ENCODE data around the gene RPLP2. TPM values are rescaled to one million over a fixed set of nuclear protein-coding genes. Genes with fewer than 3 reads are reported as not detected.

The RPLP2 gene
- total RNA-seq, 1 donor from 2014 or later, result 2,673 TPM

DNA sequence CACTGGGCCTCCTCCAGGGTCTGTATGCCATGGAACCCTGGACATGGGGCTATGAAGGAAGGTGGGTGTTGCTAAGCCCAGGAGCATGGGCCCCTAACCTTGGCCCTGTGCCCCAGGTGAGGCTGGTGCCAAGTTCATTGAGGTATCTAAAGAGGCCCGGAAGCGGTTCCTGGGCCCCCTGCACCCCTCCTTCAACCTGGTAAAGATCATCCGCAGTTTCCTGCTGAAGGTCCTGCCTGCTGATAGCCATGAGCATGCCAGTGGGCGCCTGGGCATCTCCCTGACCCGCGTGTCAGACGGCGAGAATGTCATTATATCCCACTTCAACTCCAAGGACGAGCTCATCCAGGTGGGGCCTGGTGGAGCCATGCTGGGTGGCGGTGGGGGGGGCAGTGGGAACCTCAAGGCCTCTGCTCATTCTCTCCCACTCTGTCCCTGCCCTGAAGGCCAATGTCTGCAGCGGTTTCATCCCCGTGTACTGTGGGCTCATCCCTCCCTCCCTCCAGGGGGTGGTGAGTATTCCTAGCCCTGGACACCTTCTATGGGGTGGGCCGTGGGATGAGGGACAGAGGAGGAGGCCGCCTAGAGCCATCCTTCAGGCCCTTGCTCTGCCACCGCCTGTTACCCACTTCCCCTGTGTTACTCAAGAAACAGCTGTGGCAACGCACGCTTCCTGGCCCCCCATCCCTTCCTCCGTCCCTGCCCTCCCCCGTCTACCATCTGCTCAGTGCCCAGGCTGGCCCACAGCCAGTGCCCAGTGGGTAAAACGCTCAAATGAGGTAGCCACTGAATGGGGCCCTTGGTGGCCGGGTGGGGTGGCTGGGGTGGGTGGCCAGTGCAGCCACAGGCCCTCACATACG, 12.0 kb downstream of the RPLP2 start:
- no peak for DNase-seq (ENCODE audit: low spot score)

DNA sequence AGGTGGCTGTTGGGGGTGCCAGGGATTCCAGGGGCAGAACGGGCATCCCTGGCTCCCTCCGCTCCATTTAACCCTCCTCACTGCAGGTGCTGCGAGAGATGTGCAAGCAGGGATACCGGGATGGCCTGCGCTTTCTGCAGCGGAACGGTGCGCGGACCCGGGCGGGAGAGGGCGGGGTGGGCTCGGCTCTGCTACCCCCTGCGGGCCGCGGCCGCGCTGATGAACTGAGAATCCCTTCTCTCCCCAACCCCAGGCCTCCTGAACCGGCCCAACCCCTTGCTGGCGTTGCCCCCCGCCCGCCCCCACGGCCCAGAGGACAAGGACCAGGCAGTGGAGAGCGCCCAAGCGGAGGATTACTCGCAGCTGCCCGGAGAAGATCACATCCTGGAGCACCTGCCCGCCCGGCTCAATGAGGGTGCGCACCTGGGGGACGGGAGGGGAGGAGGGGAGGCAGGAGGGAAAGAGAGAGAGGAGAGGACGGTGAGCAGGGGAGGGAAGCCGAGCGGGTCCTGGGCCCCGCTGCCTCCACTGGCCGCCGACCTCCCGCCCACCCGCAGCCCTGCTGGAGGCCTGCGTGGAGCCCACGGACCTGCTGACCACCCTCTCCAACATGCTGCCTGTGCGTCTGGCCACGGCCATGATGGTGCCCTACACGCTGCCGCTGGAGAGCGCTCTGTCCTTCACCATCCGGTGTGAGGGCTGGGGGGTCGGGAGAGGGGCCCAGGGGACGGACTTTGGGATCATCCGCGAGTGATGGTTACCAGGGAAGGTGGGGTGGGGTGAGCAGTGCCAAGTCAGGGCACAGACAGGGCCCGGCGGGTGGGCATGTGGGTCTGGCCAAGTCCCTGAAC, 13.9 kb downstream of the RPLP2 start:
- no peak for DNase-seq (ENCODE audit: low spot score)

DNA sequence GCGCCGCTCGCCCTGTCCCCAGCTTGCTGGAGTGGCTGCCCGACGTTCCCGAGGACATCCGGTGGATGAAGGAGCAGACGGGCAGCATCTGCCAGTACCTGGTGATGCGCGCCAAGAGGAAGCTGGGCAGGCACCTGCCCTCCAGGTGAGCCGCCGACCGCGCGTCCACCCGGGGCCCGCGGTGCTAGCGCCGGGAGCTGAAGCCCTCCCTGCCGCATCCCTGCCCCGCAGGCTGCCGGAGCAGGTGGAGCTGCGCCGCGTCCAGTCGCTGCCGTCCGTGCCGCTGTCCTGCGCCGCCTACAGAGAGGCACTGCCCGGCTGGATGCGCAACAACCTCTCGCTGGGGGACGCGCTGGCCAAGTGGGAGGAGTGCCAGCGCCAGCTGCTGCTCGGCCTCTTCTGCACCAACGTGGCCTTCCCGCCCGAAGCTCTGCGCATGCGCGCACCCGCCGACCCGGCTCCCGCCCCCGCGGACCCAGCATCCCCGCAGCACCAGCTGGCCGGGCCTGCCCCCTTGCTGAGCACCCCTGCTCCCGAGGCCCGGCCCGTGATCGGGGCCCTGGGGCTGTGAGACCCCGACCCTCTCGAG, 14.6 kb downstream of the RPLP2 start:
- no peak for DNase-seq (ENCODE audit: low spot score)

DNA sequence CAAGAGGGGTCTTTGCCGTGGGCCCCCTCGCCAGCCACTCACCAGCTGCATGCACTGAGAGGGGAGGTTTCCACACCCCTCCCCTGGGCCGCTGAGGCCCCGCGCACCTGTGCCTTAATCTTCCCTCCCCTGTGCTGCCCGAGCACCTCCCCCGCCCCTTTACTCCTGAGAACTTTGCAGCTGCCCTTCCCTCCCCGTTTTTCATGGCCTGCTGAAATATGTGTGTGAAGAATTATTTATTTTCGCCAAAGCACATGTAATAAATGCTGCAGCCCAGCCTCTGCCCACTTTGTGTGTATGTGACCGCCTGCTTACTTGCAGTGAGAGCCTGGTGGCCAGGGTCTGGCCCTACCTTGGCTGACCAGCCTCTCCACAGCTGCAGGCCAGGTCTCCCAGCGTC, 15.2 kb downstream of the RPLP2 start:
- no peak for DNase-seq (ENCODE audit: low spot score)

DNA sequence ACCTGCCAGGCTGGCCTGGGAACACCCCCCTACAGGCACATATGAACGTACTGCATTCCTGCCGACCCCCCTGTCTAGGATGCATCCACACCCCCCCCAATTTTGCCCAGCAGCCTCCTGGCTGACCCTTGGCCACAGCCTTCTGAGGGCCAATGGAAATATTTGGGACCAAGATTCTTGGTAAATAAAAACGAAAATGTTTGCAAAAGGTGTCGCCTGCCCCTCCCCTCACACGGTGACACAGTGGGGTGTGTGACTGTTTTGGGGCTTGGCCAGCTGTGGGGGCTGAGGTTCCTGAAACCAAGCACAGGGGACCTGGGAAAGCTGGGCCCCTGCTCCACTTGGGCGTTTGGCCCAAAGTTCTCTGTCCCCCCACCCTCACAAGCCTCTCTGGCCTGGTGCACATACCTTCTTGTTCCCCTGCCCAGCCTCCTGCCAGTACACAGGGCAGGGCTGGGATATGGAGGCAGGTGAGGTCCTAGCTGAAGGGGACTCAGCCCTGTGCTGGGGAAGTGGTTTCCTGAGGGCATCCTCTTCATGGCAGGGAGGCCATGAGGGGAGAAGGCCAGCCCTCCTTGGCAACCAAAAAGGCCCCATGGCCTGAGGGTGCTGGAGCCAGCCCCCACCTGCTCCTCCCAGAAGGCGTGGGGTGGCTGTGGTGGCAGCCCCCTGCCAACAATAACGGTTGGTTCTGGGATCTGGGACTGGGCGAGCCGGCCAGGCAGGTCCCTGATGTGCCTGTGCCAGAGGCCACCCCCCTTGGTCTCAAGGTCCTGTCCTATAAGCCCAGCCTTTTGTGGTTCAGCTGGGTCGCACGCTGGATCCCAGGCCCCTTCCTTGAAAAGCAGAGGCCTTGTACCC, 15.8 kb downstream of the RPLP2 start:
- no peak for DNase-seq (ENCODE audit: low spot score)

DNA sequence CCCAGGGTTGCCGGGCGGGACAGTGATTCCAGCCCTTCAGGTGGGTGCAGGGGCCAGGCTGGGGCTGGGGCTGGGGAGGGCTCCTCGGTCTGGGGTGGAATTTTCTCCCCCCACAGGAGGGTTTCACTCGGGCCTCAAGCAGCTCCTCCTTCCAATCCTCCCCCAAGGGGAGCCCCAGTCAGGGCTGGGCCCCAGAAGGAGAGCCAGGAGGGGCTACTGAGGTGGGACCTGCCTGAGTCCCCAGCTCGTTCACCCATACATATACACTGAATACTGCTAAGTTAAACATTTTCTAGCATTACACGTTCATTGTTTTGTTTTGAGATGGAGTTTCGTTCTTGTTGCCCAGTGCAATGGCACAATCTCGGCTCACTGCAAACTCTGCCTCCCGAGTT, 16.5 kb downstream of the RPLP2 start:
- no peak for DNase-seq (ENCODE audit: low spot score)

DNA sequence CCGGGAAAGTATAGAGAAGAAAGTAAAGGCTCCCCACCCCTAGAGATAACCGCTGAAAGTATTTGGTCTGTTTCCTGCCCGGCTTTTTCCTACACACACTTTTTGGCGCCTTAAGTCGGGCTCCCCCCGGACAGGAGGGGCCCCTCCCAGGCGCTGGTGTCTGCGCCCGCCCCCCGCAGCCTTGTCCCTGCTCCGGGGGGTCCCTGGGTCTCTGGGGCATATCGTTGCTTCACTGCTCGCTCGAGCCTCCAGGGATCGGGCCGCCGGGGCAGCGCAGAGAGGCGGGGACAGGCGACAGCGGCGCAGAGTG, 17.0 kb downstream of the RPLP2 start:
- no peak for DNase-seq (ENCODE audit: low spot score)

DNA sequence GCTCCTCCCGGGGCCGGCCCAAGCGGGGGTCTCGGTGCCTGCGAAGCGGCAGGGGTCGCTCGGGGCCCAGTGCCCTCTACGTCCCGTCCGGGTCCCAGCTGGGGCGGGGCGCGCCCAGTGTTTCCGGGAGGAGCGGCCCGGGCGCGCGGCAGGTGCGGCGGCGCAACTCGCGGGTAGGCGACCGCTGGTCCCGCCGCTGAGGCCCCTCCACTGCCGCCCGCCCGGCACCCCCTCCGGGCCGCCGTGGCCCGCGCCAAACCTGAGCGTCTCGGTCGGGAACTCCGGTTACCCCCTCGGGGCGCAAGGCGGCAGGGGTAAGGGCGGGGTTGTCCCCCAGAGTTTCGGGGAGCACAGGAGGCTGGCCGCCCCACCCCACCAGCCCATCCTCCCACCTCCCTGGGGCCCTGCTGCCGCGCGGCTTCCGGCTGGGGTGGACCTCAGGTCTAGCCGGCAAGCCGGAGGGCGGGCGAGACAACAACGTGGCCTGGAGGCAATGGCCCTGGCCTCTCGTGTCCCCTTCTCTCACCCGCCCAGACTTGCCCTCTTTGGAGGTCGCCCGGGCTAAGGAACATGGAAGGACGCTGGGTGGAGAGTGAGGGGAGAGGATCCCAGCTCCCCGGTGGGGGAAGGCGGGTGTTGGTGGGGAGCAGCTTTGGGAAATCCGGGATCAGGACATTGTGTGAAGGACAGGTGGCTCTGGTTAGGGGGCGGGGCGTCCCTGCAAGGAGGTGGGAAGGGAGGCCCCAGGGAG, 17.6 kb downstream of the RPLP2 start:
- no peak for DNase-seq (ENCODE audit: low spot score)

DNA sequence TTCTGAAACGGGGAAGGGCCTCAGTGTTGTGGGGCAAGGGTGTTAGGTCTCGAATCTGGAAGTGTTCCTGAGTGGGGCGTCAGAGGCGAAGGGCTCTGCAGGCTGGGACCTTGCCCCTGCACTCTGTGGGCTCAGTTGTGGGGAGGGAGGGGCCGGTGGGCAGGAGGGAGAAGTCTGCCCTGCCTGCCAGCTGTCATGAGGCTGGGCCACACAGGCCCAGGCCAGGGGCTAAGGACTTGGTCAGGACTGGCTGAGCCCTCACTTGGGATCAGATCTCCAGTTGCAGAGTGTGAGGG, 18.1 kb downstream of the RPLP2 start, which contains the start of gene CRACR2B:
Gene CRACR2B, plus strand, starts transcription at position 23 of the 296 bp plus-strand sequence. CDS start 689 bp downstream, outside the sequence.
- no peak for DNase-seq (ENCODE audit: low spot score)

DNA sequence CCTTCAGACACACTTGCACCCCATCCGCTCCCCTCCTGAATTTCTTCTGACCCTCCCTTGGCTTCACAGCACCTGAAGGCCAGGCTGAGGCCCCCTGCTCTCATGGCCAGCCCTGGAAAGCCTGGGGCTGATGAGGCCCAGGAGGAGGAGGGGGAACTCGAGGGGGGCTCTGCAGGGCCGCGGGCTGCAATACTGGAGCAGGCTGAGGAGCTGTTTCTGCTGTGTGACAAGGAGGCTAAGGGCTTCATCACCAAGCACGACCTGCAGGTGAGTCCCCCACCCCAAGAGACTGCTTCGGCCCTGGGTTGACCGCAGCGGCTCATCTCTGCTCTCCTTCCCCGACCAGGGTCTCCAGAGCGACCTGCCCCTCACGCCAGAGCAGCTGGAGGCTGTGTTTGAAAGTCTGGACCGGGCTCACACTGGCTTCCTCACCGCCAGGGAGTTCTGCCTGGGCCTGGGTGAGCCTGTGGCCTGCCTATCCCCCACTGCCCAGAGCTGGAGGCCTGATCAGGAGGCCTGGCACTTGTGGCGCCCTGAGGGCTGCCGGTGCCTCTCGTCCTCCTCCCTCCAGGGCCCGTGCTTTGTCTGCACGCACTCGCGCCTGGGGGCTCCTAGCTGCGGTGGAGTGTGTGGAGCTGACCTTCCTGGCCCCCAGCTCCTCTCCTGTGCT, 18.9 kb downstream of the RPLP2 start:
- no peak for DNase-seq (ENCODE audit: low spot score)

DNA sequence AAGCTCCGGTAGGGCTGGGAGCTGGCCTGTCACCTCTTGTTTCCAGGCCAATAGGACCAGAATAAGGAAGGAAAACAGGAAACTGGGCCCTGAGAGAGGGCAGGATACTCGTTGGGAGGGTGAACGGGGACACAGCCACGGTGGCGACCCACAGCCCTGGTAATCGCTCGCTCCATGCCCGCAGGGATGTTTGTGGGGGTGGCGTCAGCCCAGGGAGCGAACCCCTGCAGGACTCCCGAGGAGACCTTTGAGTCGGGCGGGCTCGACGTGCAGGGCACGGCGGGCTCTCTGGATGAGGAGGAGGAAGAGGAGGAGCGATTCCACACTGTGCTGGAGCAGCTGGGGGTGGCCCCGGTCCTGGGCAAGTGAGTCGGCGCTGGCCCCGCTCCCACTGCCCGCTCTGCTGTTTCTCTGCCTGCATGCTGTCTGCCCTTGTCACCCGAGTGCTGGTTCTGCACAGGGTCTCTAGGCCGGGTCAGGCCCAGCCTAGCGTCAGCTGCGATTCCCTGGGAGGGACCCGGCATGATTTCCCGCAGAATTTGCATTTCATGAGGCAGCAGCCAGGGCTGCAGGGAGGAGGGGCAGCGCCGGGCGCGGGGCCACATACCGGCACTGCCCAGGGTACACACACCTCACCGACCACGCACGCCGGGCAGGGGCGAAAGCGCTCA, 19.5 kb downstream of the RPLP2 start:
- DNase-seq (ENCODE audit: low spot score), result no peak

DNA sequence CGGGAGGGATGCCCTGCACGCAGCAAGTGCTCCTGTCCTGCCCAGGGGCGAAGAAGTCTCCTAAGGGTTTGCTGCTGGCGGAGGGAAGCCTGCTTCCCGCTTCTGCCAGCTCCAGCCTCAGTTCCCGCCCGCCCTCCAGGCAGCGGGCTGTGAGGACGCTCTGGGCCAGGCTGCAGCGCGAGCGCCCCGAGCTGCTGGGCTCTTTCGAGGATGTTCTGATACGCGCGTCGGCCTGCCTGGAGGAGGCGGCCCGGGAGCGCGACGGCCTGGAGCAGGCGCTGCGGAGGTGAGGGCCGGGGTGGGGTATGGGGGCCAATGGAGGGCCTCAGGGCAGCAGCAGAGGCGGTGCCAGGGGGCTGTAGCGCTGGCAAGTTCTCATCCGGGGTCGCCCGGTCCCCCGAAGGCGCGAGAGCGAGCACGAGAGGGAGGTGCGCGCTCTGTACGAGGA, 20.1 kb downstream of the RPLP2 start:
- no peak for DNase-seq (ENCODE audit: low spot score)

DNA sequence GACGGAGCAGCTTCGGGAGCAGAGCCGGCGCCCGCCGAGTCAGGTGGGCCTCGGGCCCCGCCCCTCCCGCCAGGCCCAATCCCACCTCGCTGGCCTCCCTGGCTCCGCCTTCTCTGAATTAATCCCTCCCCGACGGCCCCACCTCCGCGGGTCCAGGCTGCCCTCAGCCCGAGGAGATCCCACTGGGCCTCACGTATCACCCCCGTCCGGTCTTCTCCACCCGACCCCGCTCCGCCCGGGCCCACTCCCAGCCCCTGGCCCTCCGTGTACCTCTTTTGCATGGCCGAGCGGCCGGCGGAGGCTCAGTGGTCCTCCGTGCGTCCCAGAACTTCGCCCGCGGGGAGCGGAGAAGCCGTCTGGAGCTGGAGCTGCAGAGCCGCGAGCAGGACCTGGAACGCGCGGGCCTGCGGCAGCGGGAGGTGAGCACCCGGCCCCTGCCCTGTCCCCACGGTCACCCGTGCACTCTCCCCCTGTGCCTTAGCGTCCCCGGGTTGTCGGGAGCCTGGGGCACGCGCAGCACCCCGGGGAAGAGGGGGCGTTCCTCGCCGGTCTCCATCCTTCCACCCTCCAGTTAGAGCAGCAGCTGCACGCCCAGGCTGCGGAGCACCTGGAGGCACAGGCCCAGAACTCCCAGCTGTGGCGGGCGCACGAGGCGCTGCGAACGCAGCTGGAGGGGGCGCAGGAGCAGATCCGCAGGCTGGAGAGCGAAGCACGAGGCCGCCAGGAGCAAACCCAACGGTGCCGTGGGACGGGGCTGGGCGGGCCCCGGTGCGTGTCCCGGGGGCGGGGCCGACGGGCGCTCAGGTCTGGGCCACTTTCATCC, 20.7 kb downstream of the RPLP2 start:
- no peak for DNase-seq (ENCODE audit: low spot score)

DNA sequence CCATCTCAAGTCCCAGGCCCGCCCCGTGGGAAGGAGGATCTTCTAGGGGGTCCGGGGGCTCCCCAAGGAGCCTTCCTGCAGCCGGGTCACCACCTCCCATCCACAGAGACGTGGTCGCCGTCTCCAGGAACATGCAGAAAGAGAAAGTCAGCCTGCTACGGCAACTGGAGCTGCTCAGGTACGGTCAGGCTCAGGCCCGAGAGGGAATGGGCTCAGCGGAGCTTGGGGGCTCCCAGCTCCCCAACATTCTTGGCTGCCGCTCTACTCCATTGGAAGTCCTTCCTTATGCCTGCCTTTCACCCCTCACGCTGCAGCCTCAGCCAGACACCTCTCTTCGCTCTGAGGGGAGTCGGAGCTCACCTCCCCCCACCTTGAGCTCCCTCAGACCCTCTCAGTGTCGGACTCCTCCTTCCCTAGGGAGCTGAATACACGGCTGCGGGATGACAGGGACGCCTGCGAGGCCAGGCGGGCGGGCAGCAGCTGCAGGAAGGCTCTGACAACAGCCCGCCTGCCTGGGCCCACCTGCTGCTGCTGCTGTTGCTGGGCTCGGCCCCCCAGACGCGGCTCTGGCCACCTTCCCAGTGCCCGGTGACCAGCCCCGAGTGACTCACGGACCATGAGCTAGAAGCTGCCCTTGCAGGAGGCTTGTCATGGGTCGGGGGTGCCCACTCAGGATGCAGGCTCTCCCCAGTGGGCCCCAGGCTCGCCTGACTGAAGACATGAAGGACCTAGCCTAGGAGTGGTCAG, 21.5 kb downstream of the RPLP2 start:
- DNase-seq (ENCODE audit: low spot score), result no peak

DNA sequence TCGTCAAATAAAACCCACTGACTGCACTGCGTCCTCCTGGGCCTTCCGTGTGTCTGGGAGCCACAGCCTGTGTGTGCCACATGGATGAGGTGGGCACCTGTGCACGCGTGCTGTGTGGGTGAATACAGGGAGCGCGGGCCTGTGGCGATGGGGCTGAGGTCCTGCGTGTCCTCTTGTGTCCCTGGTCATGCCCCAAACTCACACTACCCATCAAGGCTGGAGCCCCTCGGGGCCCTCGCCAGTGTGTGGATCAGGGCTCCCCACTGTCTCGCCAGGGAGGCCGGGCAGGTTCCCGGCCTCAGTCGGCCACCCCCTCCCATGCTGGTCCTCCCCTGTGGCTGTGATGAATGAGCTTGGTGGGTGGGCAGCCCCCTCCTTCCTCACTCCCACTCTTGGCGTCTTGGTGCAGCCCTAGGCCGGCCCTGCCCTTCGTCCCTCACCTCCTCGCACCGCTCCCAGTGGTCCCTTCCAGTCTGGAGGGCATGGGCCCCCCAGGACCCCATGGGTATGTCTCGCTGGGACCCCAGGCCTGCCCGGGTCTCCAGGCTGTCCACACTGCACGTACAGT, 22.3 kb downstream of the RPLP2 start:
- no peak for DNase-seq (ENCODE audit: low spot score)

DNA sequence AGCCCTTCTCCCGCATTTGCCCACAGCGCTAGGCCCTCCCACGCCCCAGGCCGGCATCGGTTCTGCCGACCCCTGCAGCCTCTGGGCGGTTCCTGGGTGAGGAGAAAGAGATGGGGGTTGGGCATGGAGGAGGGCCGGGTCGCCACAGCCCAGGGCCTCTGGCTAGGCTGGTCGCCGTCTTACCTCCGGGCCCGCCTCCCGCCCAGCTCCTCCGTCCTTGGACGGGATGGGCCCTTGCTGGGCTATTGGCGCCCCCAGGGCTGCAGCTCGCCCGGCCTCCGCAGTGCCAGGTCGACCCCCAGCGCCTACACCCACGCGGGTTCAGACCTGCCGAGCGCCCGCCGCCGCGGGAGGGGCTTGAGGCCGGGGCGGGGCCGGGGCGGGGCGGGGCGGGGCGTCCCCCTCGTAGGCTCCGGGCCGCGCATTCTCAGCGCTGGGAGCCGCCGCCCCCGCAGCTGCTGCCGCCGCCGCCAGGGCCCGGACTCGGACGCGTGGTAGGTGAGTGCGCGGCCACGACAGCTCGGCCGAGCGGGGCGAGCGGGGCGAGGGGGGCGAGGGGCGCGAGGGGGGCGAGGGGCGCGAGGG, 22.9 kb downstream of the RPLP2 start, which contains the start of gene CD151:
Gene CD151, plus strand, starts transcription at position 424 of the 585 bp plus-strand sequence. CDS start 3,118 bp downstream, outside the sequence.
- no peak for DNase-seq (ENCODE audit: low spot score)
